Ishikawa (cell line): Measurements from ENCODE around the gene ITGA8.

ENCODE experiments used
- CEBPB ChIP-seq: IDR thresholded peaks from 2 replicates; pipeline ENCODE4 v1.6.1; 2012
- CREB1 ChIP-seq: IDR thresholded peaks from 2 replicates; pipeline ENCODE4 v1.6.1; 2012; ENCODE audit warnings: low read depth
- EGR1 ChIP-seq: IDR thresholded peaks from 2 replicates; pipeline ENCODE4 v1.6.1; 2012
- EP300 ChIP-seq: IDR thresholded peaks from 2 replicates; pipeline ENCODE4 v1.6.1; 2012; ENCODE audit warnings: borderline replicate concordance
- FOXM1 ChIP-seq: IDR thresholded peaks from 2 replicates; pipeline ENCODE4 v1.6.1; 2012; ENCODE audit warnings: low read depth, borderline replicate concordance
- NFIC ChIP-seq: IDR thresholded peaks from 2 replicates; pipeline ENCODE4 v1.6.1; 2012
- RAD21 ChIP-seq: IDR thresholded peaks from 2 replicates; pipeline ENCODE4 v1.6.1; 2012; ENCODE audit warnings: low read depth
- TAF1 ChIP-seq: IDR thresholded peaks from 2 replicates; pipeline ENCODE4 v1.6.1; 2012; ENCODE audit warnings: low read depth, mild to moderate bottlenecking
- TCF12 ChIP-seq: IDR thresholded peaks from 2 replicates; pipeline ENCODE4 v1.6.1; 2012; ENCODE audit warnings: low read depth
- TEAD4 ChIP-seq: IDR thresholded peaks from 2 replicates; pipeline ENCODE4 v1.6.1; 2012
- YY1 ChIP-seq: IDR thresholded peaks from 2 replicates; pipeline ENCODE4 v1.6.1; 2012; ENCODE audit warnings: low read depth
- ZBTB7A ChIP-seq: IDR thresholded peaks from 2 replicates; pipeline ENCODE4 v1.6.1; 2012; ENCODE audit warnings: low read depth
- TF ChIP-seq, protein P1 (sequence below): IDR thresholded peaks from 2 replicates; pipeline ENCODE4 v1.6.1; 2012
- TF ChIP-seq, protein P2 (sequence below): IDR thresholded peaks from 2 replicates; pipeline ENCODE4 v1.6.1; 2012
- TF ChIP-seq, protein P3 (sequence below): IDR thresholded peaks from 2 replicates; pipeline ENCODE4 v1.6.1; 2012; ENCODE audit warnings: low read depth, mild to moderate bottlenecking

Gene ITGA8

DNA sequence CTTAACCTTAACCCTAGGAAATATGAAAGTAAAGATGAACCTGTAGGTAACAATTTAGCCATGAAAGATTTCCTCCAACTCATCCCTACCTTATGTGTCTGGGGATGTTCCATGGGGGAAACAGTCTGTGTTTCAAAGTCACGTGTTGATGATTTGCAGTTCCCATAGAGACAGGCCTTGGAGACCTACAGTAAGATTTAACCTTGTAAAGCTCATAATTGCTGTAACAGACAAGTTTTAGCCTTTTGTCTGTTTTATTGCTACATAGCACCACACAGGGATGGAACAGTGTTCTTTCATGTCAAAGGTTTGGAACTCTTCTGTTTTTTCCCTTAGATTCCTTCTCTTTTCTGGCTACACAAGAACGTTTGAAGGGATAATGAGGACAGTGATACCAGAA lies 35.2 kb upstream of the ITGA8 start:
- no peak for TF ChIP-seq CREB1
- TF ChIP-seq, protein P1, sequence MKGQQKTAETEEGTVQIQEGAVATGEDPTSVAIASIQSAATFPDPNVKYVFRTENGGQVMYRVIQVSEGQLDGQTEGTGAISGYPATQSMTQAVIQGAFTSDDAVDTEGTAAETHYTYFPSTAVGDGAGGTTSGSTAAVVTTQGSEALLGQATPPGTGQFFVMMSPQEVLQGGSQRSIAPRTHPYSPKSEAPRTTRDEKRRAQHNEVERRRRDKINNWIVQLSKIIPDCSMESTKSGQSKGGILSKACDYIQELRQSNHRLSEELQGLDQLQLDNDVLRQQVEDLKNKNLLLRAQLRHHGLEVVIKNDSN, result no peak
- TF ChIP-seq TCF12, result no peak
- TF ChIP-seq RAD21, result no peak
- no peak for TF ChIP-seq FOXM1
- no peak for TF ChIP-seq YY1
- no peak for TF ChIP-seq NFIC

DNA sequence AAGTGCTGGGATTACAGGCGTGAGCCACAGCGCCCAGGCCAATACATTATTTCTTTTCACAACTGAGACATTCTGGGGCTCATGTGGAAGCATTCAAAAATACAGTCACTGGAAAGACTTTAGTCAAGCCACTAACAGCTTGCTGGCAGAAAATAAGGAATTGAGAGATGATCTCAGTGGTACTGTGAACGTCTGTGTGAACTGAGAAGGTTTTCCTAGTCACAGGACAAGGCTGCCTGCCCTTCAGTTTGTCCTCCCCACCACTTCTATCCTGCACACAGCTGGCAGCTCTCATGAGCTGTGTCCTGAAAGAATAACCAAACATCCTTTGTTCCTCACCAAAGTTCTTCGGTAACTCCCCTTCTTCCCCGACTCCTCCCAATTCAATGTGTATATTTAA lies 31.3 kb upstream of the ITGA8 start:
- TF ChIP-seq FOXM1 (no peak), EP300 (no peak), TAF1 (no peak), RAD21 (no peak)

DNA sequence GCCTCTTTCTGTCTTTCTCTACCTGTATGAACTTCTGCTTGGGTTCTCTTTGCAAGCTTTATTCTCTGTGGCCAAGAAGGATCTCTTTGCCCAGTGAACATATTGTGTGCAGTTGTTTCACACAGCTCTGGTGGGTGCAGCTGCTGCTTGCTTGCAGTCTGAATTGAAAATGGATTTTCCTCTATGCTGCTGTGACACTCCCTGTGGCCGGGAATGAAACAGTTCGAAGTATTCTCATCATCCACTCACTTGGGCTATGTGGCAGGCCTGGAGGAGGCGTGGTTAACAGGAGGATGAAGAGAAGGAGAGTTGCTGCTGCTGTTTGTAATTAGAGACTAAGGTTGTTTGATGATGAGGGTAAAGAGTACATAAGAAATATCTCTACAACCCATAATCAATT lies 28.4 kb upstream of the ITGA8 start:
- TF ChIP-seq CEBPB (no peak), FOXM1 (no peak), EGR1 (no peak), TEAD4 (no peak), TCF12 (no peak), NFIC (no peak), EP300 (no peak), CREB1 (no peak), TAF1 (no peak), YY1 (no peak), ZBTB7A (no peak), RAD21 (no peak)
- TF ChIP-seq, protein P1, result no peak
- TF ChIP-seq, protein P2, sequence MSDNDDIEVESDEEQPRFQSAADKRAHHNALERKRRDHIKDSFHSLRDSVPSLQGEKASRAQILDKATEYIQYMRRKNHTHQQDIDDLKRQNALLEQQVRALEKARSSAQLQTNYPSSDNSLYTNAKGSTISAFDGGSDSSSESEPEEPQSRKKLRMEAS, result no peak
- TF ChIP-seq, protein P3, sequence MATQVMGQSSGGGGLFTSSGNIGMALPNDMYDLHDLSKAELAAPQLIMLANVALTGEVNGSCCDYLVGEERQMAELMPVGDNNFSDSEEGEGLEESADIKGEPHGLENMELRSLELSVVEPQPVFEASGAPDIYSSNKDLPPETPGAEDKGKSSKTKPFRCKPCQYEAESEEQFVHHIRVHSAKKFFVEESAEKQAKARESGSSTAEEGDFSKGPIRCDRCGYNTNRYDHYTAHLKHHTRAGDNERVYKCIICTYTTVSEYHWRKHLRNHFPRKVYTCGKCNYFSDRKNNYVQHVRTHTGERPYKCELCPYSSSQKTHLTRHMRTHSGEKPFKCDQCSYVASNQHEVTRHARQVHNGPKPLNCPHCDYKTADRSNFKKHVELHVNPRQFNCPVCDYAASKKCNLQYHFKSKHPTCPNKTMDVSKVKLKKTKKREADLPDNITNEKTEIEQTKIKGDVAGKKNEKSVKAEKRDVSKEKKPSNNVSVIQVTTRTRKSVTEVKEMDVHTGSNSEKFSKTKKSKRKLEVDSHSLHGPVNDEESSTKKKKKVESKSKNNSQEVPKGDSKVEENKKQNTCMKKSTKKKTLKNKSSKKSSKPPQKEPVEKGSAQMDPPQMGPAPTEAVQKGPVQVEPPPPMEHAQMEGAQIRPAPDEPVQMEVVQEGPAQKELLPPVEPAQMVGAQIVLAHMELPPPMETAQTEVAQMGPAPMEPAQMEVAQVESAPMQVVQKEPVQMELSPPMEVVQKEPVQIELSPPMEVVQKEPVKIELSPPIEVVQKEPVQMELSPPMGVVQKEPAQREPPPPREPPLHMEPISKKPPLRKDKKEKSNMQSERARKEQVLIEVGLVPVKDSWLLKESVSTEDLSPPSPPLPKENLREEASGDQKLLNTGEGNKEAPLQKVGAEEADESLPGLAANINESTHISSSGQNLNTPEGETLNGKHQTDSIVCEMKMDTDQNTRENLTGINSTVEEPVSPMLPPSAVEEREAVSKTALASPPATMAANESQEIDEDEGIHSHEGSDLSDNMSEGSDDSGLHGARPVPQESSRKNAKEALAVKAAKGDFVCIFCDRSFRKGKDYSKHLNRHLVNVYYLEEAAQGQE, result no peak

DNA sequence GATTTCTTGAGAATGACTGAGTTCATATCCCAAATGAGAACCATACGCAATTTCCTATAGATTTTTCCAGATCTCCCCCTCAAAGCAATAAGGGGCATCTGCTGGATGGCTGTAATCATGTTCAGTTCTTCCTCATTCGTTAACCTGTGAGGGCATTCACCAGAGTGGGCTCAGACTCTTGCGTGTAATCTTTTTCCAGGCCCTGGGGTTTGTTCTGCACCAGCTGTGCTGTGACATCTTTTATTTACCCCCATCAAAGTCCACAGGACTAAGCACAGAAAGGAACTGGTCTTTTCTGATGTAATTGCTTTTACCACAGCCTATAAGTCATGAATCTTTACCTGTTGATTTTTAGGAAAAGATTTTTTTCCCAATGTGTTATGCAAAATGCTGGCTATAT lies 27.9 kb upstream of the ITGA8 start:
- TF ChIP-seq EP300 (no peak), EGR1 (no peak), ZBTB7A (no peak), TCF12 (no peak), CEBPB (no peak), YY1 (no peak), RAD21 (no peak), TAF1 (no peak), TEAD4 (no peak), CREB1 (no peak), FOXM1 (no peak), NFIC (no peak)
- TF ChIP-seq, protein P1, result no peak
- TF ChIP-seq, protein P2, result no peak
- TF ChIP-seq, protein P3, result no peak

DNA sequence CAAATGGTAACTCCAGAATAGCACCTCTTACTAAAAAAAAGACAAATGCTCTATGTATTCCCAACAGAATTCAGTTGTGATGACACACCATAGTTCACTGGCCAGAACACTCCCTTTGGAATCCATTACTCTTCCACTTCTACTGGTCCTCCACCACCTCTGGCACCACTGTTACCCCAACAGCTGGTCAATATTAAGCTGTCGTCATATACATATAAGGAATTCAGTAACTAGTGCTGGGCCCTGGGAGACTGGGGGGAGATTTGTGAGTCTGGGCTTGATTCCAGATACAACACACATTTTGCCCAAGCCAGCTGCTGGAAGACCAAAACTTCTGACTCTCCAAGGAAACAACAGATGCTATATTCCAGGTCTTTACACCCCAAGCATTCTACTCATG lies 26.0 kb upstream of the ITGA8 start:
- TF ChIP-seq, protein P1, result no peak
- TF ChIP-seq TEAD4 (no peak), ZBTB7A (no peak), CEBPB (no peak), EGR1 (no peak), NFIC (no peak), RAD21 (no peak), EP300 (no peak), TCF12 (no peak), FOXM1 (no peak), CREB1 (no peak), TAF1 (no peak), YY1 (no peak)
- TF ChIP-seq, protein P3, result no peak
- TF ChIP-seq, protein P2, result no peak
